GM12891 (cell line): ENCODE results near the gene OR4K14. TPM values are rescaled to one million over a fixed set of nuclear protein-coding genes. Genes with fewer than 3 reads are reported as not detected.

Source experiments
- DNase-seq: peaks from one replicate; pipeline ENCODE4 v3.0.0; 2011; ENCODE audit warnings: low spot score; ENCODE audit not compliant: insufficient read length
- FAIRE-seq: peaks from 2 replicates; lab custom pipeline; 2011; peaks lifted over from hg19 to GRCh38; lab: Jason Lieb, UNC
- PAX5 ChIP-seq: IDR thresholded peaks from 2 replicates; pipeline ENCODE4 v1.6.1; 2011; ENCODE audit warnings: low read length, moderate library complexity, mild to moderate bottlenecking; ENCODE audit not compliant: insufficient read depth, severe bottlenecking
- POLR2A ChIP-seq: IDR thresholded peaks from 2 replicates; pipeline ENCODE4 v1.6.1; 2011; ENCODE audit warnings: low read depth, low read length, control low read depth
- POLR2AphosphoS5 ChIP-seq: IDR thresholded peaks from 2 replicates; pipeline ENCODE4 v1.6.1; 2011; ENCODE audit warnings: low read depth, low read length, control low read depth
- POU2F2 ChIP-seq: IDR thresholded peaks from 2 replicates; pipeline ENCODE4 v1.6.1; 2011; ENCODE audit warnings: low read depth, mild to moderate bottlenecking, control low read depth, low read length, moderate library complexity
- SPI1 ChIP-seq: IDR thresholded peaks from 2 replicates; pipeline ENCODE4 v1.6.1; 2011; ENCODE audit warnings: low read depth, low read length, control low read depth
- TAF1 ChIP-seq: IDR thresholded peaks from 2 replicates; pipeline ENCODE4 v1.6.1; 2011; ENCODE audit warnings: low read depth, low read length, control low read depth
- polyA plus RNA-seq: library from polyadenylated mRNA; unstranded; fragments of >200 nt; gene quantifications from one replicate; pipeline ENCODE4 v1.2.1, GENCODE V29; 2012; ENCODE audit warnings: low read depth, missing spikeins, inconsistent platforms; ENCODE audit not compliant: missing spikeins

Gene OR4K14, protein sequence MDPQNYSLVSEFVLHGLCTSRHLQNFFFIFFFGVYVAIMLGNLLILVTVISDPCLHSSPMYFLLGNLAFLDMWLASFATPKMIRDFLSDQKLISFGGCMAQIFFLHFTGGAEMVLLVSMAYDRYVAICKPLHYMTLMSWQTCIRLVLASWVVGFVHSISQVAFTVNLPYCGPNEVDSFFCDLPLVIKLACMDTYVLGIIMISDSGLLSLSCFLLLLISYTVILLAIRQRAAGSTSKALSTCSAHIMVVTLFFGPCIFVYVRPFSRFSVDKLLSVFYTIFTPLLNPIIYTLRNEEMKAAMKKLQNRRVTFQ
- not detected for polyA plus RNA-seq

DNA sequence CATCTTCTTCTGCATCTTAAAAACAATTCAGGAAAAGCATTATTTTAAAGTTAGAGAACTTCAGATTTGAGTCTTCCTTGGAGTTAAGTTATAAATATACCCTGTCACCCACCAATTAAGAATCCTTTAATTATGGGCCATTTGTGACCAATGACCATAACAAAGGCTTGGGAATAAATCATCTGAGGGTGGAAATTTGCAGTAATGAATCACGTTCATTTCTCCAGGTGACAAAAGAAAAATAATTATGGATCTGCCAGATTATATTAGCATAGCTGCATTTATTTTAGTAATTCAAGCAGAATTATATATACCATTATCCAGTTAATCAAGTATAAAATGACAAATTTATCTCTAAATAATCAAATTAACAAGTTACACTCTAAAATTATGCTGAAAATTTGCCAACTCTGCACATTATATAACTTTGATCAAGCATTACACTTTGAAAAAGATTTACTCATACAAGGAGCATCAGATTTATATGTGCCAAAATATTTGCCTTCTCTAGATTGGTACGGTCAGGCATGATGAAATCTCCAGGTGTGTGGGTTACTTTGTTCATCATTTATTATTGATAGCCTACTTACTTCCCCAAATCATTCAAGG lies at the start of gene OR4K14:
TSS of gene OR4K14 (minus strand) at position 51 of the 609 bp plus-strand sequence. CDS start 4,114 bp downstream, outside the sequence.
- TF ChIP-seq SPI1 (no peak), POLR2AphosphoS5 (no peak), POLR2A (no peak), TAF1 (no peak), PAX5 (no peak), POU2F2 (no peak)
- DNase-seq (no peak), FAIRE-seq (peak; percentile 5)

DNA sequence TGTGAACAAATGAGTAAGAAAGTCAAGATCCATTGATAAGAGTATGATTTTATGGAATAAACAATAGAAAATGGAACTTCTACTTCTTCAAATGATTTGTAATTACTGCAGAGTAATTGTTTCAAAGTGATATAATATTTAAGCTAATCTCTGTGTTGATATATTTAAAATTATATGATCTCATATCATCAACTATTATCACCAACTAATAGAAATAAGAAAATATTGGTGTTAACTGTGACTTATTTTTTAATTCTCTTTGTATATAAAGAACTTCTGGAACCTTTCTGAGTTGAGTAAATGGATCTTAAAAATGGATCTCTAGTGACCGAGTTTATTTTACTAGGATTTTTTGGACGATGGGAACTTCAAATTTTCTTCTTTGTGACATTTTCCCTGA lies 40.6 kb upstream of the OR4K14 start, which contains the start of gene OR4L1:
TSS of gene OR4L1 (plus strand) at position 301 of the 400 bp plus-strand sequence. CDS start at position 301, 0 bp downstream.
- FAIRE-seq (no peak), DNase-seq (no peak)
- TF ChIP-seq TAF1 (no peak), SPI1 (no peak), POLR2A (no peak), PAX5 (no peak), POLR2AphosphoS5 (no peak), POU2F2 (no peak)

DNA sequence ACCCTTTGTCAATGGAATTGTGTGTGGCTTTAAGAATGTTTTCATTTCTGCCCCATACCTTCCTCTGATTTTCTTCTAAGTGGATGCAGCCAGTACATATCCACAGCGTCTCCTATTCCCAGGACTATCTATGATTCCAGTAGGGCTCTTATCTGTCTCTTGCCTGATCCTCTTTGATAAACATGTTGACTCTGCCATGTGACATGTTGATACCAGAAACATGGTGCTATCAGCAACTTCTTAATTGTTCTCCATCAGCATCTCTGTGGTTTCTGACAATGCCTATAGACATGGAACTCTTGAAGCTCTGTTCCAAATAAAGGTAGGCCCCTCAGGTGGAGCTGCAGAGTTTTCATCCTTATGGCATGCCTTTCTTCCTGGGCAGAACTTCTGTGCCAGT lies 29.1 kb upstream of the OR4K14 start:
- DNase-seq (no peak), FAIRE-seq (no peak)
- TF ChIP-seq POLR2A (no peak), POLR2AphosphoS5 (no peak), TAF1 (no peak), SPI1 (no peak), POU2F2 (no peak), PAX5 (no peak)

DNA sequence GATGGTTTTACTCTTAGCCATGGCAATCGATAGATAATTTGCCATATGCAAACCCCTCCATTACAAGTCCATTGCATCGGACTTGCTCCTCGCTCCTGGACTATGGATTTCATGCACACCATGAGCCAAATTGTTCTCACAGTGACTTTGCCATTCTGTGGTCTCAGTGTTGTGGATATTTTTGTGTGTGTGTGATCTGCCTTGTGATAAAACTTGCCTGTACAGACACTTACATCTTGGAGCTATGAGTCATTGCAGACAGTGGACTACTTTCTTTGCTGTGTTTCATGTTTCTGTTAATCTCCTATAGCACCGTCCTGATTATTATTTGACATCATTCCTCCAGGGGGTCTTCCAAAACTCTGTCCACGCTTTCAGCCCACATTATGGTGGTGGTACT lies 25.1 kb upstream of the OR4K14 start:
- DNase-seq (no peak), FAIRE-seq (no peak)
- TF ChIP-seq PAX5, result no peak
- TF ChIP-seq SPI1, result no peak
- TF ChIP-seq TAF1, result no peak
- TF ChIP-seq POU2F2, result no peak
- TF ChIP-seq POLR2A, result no peak
- no peak for TF ChIP-seq POLR2AphosphoS5

DNA sequence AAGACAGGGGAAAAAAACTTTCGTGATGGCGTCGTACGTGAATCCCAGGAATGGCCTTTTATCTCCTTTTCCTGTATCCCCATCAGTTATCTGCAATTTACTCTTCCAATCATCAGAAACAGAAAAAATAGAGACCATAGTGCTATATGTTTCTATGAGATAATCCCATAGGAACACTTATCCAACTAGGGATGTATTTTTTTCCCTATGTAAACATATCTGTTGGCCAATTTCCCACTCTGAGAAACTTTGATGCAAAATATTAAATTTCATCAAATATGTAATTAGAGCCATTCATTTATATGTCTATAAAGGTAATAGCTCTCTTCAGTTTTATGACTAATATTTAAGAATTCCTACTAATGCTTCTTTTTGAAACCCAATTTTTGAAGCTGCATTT lies 16.8 kb upstream of the OR4K14 start, which contains the start of gene OR4K13:
TSS of gene OR4K13 (minus strand) at position 101 of the 400 bp plus-strand sequence. CDS start 1,280 bp downstream, outside the sequence.
- TF ChIP-seq SPI1, result no peak
- TF ChIP-seq TAF1, result no peak
- no peak for TF ChIP-seq POLR2AphosphoS5
- no peak for TF ChIP-seq POU2F2
- DNase-seq, result no peak
- FAIRE-seq, result no peak

DNA sequence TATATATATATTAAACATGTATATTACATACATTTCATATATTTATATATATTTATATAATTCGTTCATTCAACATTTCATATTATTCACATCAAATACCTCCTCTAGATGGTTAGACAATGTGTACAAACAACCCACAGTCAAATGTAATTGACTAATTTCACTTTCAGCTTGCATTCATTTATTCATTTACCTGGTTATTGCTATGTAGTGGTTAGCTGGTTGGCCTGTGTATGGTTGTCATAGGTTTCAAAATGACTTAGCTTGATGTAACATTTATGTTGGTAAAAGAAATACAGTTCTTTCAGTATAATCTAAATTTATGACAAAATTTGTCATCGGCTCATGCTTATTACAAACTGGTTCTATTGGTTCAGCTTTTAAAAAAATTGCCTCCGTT lies 16.3 kb upstream of the OR4K14 start:
- TF ChIP-seq POU2F2 (no peak), SPI1 (no peak), POLR2AphosphoS5 (no peak)
- FAIRE-seq (no peak), DNase-seq (no peak)

DNA sequence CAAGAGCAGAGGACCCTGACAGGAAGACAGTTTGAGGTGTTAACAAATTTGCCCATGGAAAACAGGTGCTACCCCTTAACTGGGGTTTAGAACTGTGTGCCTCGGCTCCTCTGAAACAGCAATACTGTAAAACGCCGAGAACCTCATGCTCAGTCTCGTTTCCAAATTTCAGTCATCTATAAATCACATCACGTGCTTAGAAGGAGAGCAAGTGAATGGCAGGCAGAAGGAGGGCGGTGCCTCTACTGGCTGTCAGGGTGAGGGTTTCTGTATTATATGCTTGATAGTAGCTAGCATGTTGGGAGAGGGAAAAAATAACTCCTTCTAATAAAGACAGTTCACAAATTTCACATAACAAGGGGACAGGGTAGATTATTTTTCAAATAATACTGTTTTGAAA lies 12.0 kb upstream of the OR4K14 start:
- FAIRE-seq, result no peak
- DNase-seq, result no peak
- TF ChIP-seq TAF1 (no peak), POU2F2 (no peak), SPI1 (no peak)

DNA sequence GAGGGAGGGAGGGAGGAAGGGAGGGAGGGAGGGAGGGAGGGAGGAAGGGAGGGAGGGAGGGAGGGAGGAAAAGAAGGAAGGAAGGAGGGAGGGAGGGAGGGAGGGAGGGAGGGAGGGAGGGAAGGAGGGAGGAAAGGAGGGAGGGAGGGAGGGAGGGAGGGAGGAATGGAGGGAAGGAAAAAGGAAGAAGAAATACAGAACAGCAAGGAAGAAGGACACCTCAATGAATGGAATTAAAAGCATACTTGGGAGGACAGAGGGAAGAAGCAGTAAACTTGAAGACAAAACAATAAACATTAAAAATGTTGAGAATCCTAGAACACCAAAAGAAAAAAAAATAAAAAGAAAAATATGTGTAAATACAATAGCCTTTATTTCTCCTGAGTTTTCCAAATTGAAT lies 11.0 kb downstream of the OR4K14 start:
- no peak for DNase-seq
- TF ChIP-seq TAF1 (no peak), POU2F2 (no peak), POLR2A (no peak), PAX5 (no peak), SPI1 (no peak), POLR2AphosphoS5 (no peak)
- FAIRE-seq, result no peak

DNA sequence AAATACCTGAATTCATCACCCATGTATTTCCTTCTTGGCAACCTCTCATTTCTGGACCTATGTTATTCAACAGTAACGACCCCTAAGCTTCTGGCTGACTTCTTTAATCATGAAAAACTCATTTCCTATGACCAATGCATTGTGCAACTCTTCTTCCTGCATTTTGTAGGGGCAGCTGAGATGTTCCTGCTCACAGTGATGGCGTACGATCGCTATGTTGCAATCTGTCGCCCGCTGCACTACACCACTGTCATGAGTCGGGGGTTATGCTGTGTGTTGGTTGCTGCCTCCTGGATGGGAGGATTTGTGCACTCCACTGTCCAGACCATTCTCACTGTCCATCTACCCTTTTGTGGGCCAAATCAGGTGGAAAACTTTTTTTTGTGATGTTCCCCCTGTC lies 16.8 kb downstream of the OR4K14 start:
- DNase-seq (no peak), FAIRE-seq (no peak)
- TF ChIP-seq PAX5 (no peak), TAF1 (no peak), POLR2A (no peak), POLR2AphosphoS5 (no peak), POU2F2 (no peak), SPI1 (no peak)

DNA sequence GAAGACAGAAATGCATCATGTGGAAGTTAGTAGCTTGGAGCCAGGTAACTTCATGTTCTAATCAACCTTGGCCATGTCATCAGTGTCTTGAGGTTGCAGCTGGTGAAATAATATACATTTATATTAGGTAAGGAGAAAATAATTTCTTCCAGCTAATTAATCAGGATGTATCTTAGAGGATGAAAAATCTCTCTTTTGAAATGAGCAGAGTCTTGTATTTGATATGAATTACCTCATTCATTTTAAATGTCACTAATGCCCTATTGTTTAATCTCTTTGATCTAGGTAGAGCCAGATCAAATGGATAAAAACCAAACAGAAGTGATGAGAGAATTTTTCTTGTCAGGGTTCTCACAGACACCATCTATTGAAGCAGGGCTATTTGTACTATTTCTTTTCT lies 17.2 kb downstream of the OR4K14 start, which contains the start of gene OR4Q2:
TSS of gene OR4Q2 (plus strand) at position 301 of the 400 bp plus-strand sequence.
- no peak for TF ChIP-seq POU2F2
- TF ChIP-seq POLR2A, result no peak
- no peak for TF ChIP-seq POLR2AphosphoS5
- TF ChIP-seq TAF1, result no peak
- no peak for TF ChIP-seq PAX5
- TF ChIP-seq SPI1, result no peak
- DNase-seq (no peak), FAIRE-seq (no peak)
